ENCODE measurements around the gene MTR.

The MTR gene

GRCh38 chr1:236913371-236914037 lies 118.4 kb downstream of the MTR start:
- no peak for DNase-seq

- DNase-seq: no peak
Observed at GRCh38 chr1:236914375-236914774, 119.3 kb downstream of the MTR start.

GRCh38 chr1:236916131-236916800 lies 121.2 kb downstream of the MTR start:
- no peak for DNase-seq

GRCh38 chr1:236917448-236917847 lies 122.4 kb downstream of the MTR start:
- DNase-seq: no peak

- DNase-seq: no peak
Observed at GRCh38 chr1:236920286-236920894, 125.3 kb downstream of the MTR start.

- DNase-seq: no peak
Observed at GRCh38 chr1:236921610-236922009, 126.5 kb downstream of the MTR start.

- DNase-seq: no peak
Observed at GRCh38 chr1:236922190-236922589, 127.1 kb downstream of the MTR start.

- no peak for DNase-seq
Observed at GRCh38 chr1:236925386-236925785, 130.3 kb downstream of the MTR start.

GRCh38 chr1:236930503-236930902 lies 135.4 kb downstream of the MTR start:
- no peak for DNase-seq

- DNase-seq: no peak
Observed at GRCh38 chr1:236938760-236939159, 143.7 kb downstream of the MTR start.

- no peak for DNase-seq
Observed at GRCh38 chr1:236942431-236942830, 147.3 kb downstream of the MTR start.

GRCh38 chr1:236944556-236944955 lies 149.5 kb downstream of the MTR start:
- no peak for DNase-seq

GRCh38 chr1:236945002-236945401 lies 149.9 kb downstream of the MTR start:
- DNase-seq: no peak

- no peak for DNase-seq
Observed at GRCh38 chr1:236947794-236948193, 152.7 kb downstream of the MTR start.

- no peak for DNase-seq
Observed at GRCh38 chr1:236948381-236948780, 153.3 kb downstream of the MTR start.

- DNase-seq: no peak
Observed at GRCh38 chr1:236948996-236949395, 153.9 kb downstream of the MTR start.

- no peak for DNase-seq
Observed at GRCh38 chr1:236950365-236950764, 155.3 kb downstream of the MTR start.

GRCh38 chr1:236951672-236952071 lies 156.6 kb downstream of the MTR start:
- no peak for DNase-seq

- DNase-seq: no peak
Observed at GRCh38 chr1:236952246-236953003, 157.3 kb downstream of the MTR start.

GRCh38 chr1:236953151-236953700 lies 158.1 kb downstream of the MTR start:
- DNase-seq: no peak
